Activated CD4-positive, alpha-beta T cell treated with anti-CD3 and anti-CD28 coated beads for 36 hours (primary cell): ENCODE measurements around the gene KLRK1. TPM values are rescaled to one million over a fixed set of nuclear protein-coding genes. Genes with fewer than 3 reads are reported as not detected.
"Not testable (repeated sequence)": the region's sequence is repeated elsewhere in the genome, so short reads cannot be mapped to it uniquely, and the experiment has no call there.

Source experiments
- ATAC-seq: fragments of 200-7000 bp; cut with Tn5 transposase; one replicate; pipeline ENCODE4 v1.10.0; 2021; ENCODE audit warnings: mild to moderate bottlenecking, moderate library complexity
- CTCF ChIA-PET: fragments of 350-600 bp; sonication (Branson Sonifier 250); formaldehyde crosslinking; loops from one replicate; lab custom pipeline; 2021; ENCODE audit warnings: antibody characterized with exemption; lab: Charles Lee
- POLR2A ChIA-PET: fragments of 350-600 bp; sonication (Branson Sonifier 250); formaldehyde crosslinking; loops from one replicate; lab custom pipeline; 2021; ENCODE audit warnings: antibody characterized with exemption, inconsistent platforms; lab: Charles Lee
- DNase-seq: peaks from one replicate; pipeline ENCODE4 v3.0.0-alpha.2; 2020
- H3K27ac Mint-ChIP-seq: one replicate; pipeline ENCODE4 v1.8.0; 2021; ENCODE audit warnings: mixed read lengths
- H3K27me3 Mint-ChIP-seq: one replicate; pipeline ENCODE4 v1.8.0; 2021; ENCODE audit warnings: mixed read lengths
- H3K36me3 Mint-ChIP-seq: one replicate; pipeline ENCODE4 v1.8.0; 2021; ENCODE audit warnings: low read depth, mixed read lengths
- H3K4me1 Mint-ChIP-seq: one replicate; pipeline ENCODE4 v1.8.0; 2021; ENCODE audit warnings: mixed read lengths
- H3K4me3 Mint-ChIP-seq: one replicate; pipeline ENCODE4 v1.8.0; 2021; ENCODE audit warnings: mild to moderate bottlenecking, moderate library complexity, mixed read lengths
- H3K9me3 Mint-ChIP-seq: one replicate; pipeline ENCODE4 v1.8.0; 2021; ENCODE audit warnings: low read depth, mixed read lengths
- intact Hi-C, 2 experiments: fragments of 100-400 bp; cut with DNase I in 1 of 2; cut with micrococcal nuclease in 1 of 2; formaldehyde crosslinking; loops; one replicate each; pipeline versions ENCODE4 v1.14.2 to v1.15.1; 2022 to 2024; cut with DNase I, micrococcal nuclease
- total RNA-seq, 2 experiments: library from RNA; stranded (reverse); gene quantifications; one replicate each; pipeline ENCODE4 v1.2.3, GENCODE V29; 2021

The KLRK1 gene
- total RNA-seq, 2 experiments from 2014 or later = not detected

GRCh38 chr12:10404798-10405197, 15.0 kb upstream of the KLRK1 start:
- DNase-seq (no peak), ATAC-seq (no peak)
- Mint-ChIP-seq H3K9me3 (peaks cover 4% of the 10 kb centered on the region), H3K27ac (no peak overlapping the region), H3K4me1 (no peaks in the 10 kb centered on the region), H3K36me3 (no peaks in the 10 kb centered on the region), H3K4me3 (no peak overlapping the region), H3K27me3 (peaks cover 6% of the 10 kb centered on the region)
- ChIA-PET POLR2A (no interaction called here), CTCF (no interaction called here)
- intact Hi-C loops = no loop called here

- POLR2A ChIA-PET = no interaction called here
These were observed 11.0 kb upstream of the KLRK1 start for GRCh38 chr12:10400829-10401228.

GRCh38 chr12:10398168-10398567, 8.3 kb upstream of the KLRK1 start:
- no peaks in the 10 kb centered on the region for H3K36me3 Mint-ChIP-seq
- H3K4me3 Mint-ChIP-seq = no peak overlapping the region
- ATAC-seq = no peak
- H3K4me1 Mint-ChIP-seq = peaks cover 2% of the 10 kb centered on the region
- ChIA-PET POLR2A (no interaction called here), CTCF (no interaction called here)
- H3K9me3 Mint-ChIP-seq = no peaks in the 10 kb centered on the region
- no peak for DNase-seq
- H3K27me3 Mint-ChIP-seq = peaks cover 10% of the 10 kb centered on the region
- intact Hi-C loops = no loop called here
- H3K27ac Mint-ChIP-seq = no peak overlapping the region

More at GRCh38 chr12:10400829-10401228, 11.0 kb upstream of the KLRK1 start:
- H3K4me1 Mint-ChIP-seq = no peaks in the 10 kb centered on the region
- no peak for ATAC-seq
- H3K9me3 Mint-ChIP-seq = peaks cover 4% of the 10 kb centered on the region
- no peak for DNase-seq
- H3K36me3 Mint-ChIP-seq = no peaks in the 10 kb centered on the region
- intact Hi-C loops = no loop called here
- H3K27ac Mint-ChIP-seq = no peak overlapping the region
- CTCF ChIA-PET = no interaction called here
- H3K4me3 Mint-ChIP-seq = no peak overlapping the region
- H3K27me3 Mint-ChIP-seq = peaks cover 11% of the 10 kb centered on the region

- Mint-ChIP-seq H3K4me3 (no peak overlapping the region), H3K27me3 (peaks cover 13% of the 10 kb centered on the region), H3K9me3 (no peaks in the 10 kb centered on the region), H3K27ac (no peak overlapping the region), H3K4me1 (peaks cover 2% of the 10 kb centered on the region), H3K36me3 (no peaks in the 10 kb centered on the region)
- no peak for ATAC-seq
- ChIA-PET POLR2A (no interaction called here), CTCF (no interaction called here)
- intact Hi-C loops = no loop called here
- no peak for DNase-seq
These were observed 7.5 kb upstream of the KLRK1 start for GRCh38 chr12:10397296-10397695.

GRCh38 chr12:10396176-10396575, 6.3 kb upstream of the KLRK1 start:
- intact Hi-C loops, H3K9me3 Mint-ChIP-seq, ATAC-seq, DNase-seq, H3K4me1 Mint-ChIP-seq, CTCF ChIA-PET, POLR2A ChIA-PET, H3K27ac Mint-ChIP-seq, H3K36me3 Mint-ChIP-seq, H3K4me3 Mint-ChIP-seq: not testable (repeated sequence)
- H3K27me3 Mint-ChIP-seq = peaks cover 13% of the 10 kb centered on the region

GRCh38 chr12:10395390-10395998, 5.7 kb upstream of the KLRK1 start:
- CTCF ChIA-PET = interaction anchor here (0.6 kb wide), 1 partner anchor 355 kb away, joined by 3 read pairs; no protein-coding TSS in a partner anchor
- peaks cover 2% of the 10 kb centered on the region for H3K4me1 Mint-ChIP-seq
- H3K27ac Mint-ChIP-seq = no peak overlapping the region
- no peaks in the 10 kb centered on the region for H3K9me3 Mint-ChIP-seq
- DNase-seq (no peak), ATAC-seq (peak; percentile 16)
- no peaks in the 10 kb centered on the region for H3K36me3 Mint-ChIP-seq
- no peak overlapping the region for H3K4me3 Mint-ChIP-seq
- POLR2A ChIA-PET = no interaction called here
- peaks cover 11% of the 10 kb centered on the region for H3K27me3 Mint-ChIP-seq
- intact Hi-C loops = no loop called here

- H3K27ac Mint-ChIP-seq, POLR2A ChIA-PET, DNase-seq, ATAC-seq, H3K9me3 Mint-ChIP-seq, H3K36me3 Mint-ChIP-seq, H3K4me1 Mint-ChIP-seq, H3K4me3 Mint-ChIP-seq, intact Hi-C loops: not testable (repeated sequence)
- CTCF ChIA-PET = interaction anchor here (0.6 kb wide), 1 partner anchor 157 kb away, joined by 3 read pairs; no protein-coding TSS in a partner anchor
- H3K27me3 Mint-ChIP-seq = peaks cover 12% of the 10 kb centered on the region
These were observed 4.8 kb upstream of the KLRK1 start for GRCh38 chr12:10394531-10395152.

GRCh38 chr12:10393291-10393690, 3.5 kb upstream of the KLRK1 start:
- H3K4me1 Mint-ChIP-seq = peaks cover 6% of the 10 kb centered on the region
- no peaks in the 10 kb centered on the region for H3K9me3 Mint-ChIP-seq
- peaks cover 13% of the 10 kb centered on the region for H3K27me3 Mint-ChIP-seq
- ChIA-PET POLR2A (no interaction called here), CTCF (no interaction called here)
- ATAC-seq = no peak
- no peaks in the 10 kb centered on the region for H3K36me3 Mint-ChIP-seq
- H3K4me3 Mint-ChIP-seq = no peak overlapping the region
- H3K27ac Mint-ChIP-seq = no peak overlapping the region
- intact Hi-C loops = no loop called here
- DNase-seq = no peak

- Mint-ChIP-seq H3K4me3 (no peak overlapping the region), H3K36me3 (no peaks in the 10 kb centered on the region), H3K4me1 (peaks cover 6% of the 10 kb centered on the region), H3K27ac (no peak overlapping the region), H3K27me3 (peaks cover 10% of the 10 kb centered on the region), H3K9me3 (no peaks in the 10 kb centered on the region)
- CTCF ChIA-PET = interaction anchor here (0.5 kb wide), 1 partner anchor 1931 kb away, joined by 3 read pairs; no protein-coding TSS in a partner anchor
- DNase-seq (no peak), ATAC-seq (no peak)
- intact Hi-C loops = no loop called here
- POLR2A ChIA-PET = no interaction called here
These were observed 2.6 kb upstream of the KLRK1 start for GRCh38 chr12:10392394-10392930.

- H3K27ac Mint-ChIP-seq, H3K4me1 Mint-ChIP-seq, H3K36me3 Mint-ChIP-seq, H3K9me3 Mint-ChIP-seq, DNase-seq, intact Hi-C loops, POLR2A ChIA-PET, ATAC-seq, H3K4me3 Mint-ChIP-seq: not testable (repeated sequence)
- CTCF ChIA-PET = interaction anchor here (1.1 kb wide), 1 partner anchor 24 kb away, joined by 4 read pairs; no protein-coding TSS in a partner anchor
- H3K27me3 Mint-ChIP-seq = peaks cover 10% of the 10 kb centered on the region
These were observed 1.1 kb upstream of the KLRK1 start for GRCh38 chr12:10390991-10391390.

GRCh38 chr12:10388624-10389413, 1.0 kb downstream of the KLRK1 start:
- DNase-seq = no peak
- Mint-ChIP-seq H3K4me1 (peaks cover 4% of the 10 kb centered on the region), H3K27me3 (peaks cover 14% of the 10 kb centered on the region), H3K4me3 (no peak overlapping the region), H3K36me3 (no peaks in the 10 kb centered on the region), H3K9me3 (no peaks in the 10 kb centered on the region), H3K27ac (no peak overlapping the region)
- intact Hi-C loops = no loop called here
- no peak for ATAC-seq
- POLR2A ChIA-PET = interaction anchor here (0.6 kb wide), 1 partner anchor 279 kb away, joined by 4 read pairs; no protein-coding TSS in a partner anchor
- CTCF ChIA-PET = no interaction called here
